AG09309 (cell line): Measurements from ENCODE around the gene HSBP1L1.

ENCODE experiments used
- DNase-seq: peaks from one replicate; pipeline ENCODE4 v3.0.0-alpha.2; 2010; ENCODE audit warnings: low read depth
- H3K4me3 ChIP-seq: 2 replicates; pipeline ENCODE4 v1.5.1; 2011; ENCODE audit warnings: mild to moderate bottlenecking, low read depth, low read length, moderate library complexity; ENCODE audit not compliant: control insufficient read depth
- TF ChIP-seq, protein P1 (sequence below): IDR thresholded peaks from 2 replicates; pipeline ENCODE4 v1.5.1; 2011; ENCODE audit warnings: mild to moderate bottlenecking, low read depth, low read length, inconsistent platforms; ENCODE audit not compliant: insufficient read depth, control insufficient read depth; ENCODE audit errors: missing control alignments

HSBP1L1 gene

DNA sequence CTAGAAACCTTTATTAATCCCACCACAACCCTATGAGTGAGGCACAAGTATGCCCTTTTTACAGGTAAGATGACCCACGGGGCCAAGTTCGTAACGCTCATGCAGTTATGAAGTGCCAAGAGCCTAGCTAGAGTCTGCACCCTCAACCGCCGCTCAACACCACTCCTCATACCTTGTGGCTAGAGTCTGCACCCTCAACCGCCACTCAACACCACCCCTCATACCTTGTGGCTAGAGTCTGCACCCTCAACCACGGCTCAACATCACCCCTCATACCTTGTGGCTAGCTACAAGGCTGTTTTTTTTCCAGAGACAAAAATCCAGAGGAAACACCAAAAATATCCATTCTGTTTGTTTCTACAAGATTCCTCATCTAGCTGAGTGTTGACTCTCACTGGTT lies 19.4 kb downstream of the HSBP1L1 start:
- TF ChIP-seq, protein P1, sequence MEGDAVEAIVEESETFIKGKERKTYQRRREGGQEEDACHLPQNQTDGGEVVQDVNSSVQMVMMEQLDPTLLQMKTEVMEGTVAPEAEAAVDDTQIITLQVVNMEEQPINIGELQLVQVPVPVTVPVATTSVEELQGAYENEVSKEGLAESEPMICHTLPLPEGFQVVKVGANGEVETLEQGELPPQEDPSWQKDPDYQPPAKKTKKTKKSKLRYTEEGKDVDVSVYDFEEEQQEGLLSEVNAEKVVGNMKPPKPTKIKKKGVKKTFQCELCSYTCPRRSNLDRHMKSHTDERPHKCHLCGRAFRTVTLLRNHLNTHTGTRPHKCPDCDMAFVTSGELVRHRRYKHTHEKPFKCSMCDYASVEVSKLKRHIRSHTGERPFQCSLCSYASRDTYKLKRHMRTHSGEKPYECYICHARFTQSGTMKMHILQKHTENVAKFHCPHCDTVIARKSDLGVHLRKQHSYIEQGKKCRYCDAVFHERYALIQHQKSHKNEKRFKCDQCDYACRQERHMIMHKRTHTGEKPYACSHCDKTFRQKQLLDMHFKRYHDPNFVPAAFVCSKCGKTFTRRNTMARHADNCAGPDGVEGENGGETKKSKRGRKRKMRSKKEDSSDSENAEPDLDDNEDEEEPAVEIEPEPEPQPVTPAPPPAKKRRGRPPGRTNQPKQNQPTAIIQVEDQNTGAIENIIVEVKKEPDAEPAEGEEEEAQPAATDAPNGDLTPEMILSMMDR: no peak
- H3K4me3 ChIP-seq: no peak overlapping the region
- DNase-seq: no peak

DNA sequence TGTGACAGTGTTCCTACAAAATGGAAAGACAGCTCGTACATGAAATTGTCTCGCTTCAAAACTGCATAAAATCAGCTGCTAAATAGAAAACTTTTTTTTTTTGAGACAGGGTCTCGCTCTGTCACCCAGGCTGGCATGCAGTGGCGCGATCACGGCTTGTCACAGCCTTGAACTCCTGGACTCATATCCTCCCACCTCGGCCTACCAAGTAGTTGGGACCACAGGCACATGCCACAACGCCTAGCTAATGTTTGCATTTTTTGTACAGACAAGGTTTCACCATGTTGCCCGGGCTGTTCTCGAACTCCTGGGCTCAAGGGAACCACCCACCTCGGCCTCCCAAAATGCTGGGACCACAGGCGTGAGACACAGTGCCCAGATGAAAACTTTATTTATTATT lies 20.7 kb downstream of the HSBP1L1 start:
- no peak for DNase-seq
- TF ChIP-seq, protein P1: no peak
- no peak overlapping the region for H3K4me3 ChIP-seq

DNA sequence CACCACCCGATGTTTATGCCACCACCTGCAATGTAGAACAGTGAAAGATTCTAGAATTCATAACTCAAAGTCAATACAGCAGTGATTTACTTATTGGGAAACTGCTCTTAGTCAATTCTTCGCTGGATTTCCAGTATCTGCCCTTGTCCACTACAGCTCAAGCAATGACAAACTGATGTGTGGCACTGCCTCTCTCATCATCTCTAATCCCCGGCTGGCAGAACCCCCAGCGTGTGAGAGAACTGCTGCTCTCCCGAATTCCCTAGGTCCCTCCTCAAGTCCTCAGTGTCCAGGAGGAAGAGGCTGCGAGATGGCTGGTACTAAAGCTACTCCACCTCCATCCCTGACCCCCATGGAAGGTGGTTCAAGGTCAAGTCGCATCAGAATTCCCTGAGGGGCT lies 22.3 kb downstream of the HSBP1L1 start:
- TF ChIP-seq, protein P1: no peak
- DNase-seq: no peak

DNA sequence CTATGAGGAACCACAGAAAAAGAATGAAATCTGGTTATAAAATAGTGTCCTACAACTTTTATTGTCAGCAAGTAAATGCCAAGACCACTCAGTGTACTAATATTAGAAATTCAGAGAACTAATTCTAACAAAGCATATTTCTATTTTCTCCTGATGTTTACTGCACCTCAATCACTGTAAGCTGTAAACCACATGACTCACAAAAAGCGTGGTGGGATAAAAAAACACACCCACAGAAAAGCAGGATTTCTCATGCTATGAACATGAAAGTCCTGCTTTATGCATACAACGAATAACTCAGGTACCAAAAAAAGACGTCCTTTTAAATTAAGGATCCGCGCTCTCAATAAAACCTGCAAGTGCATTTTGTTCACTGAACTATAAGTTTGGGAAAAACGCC lies 23.1 kb downstream of the HSBP1L1 start:
- TF ChIP-seq, protein P1: no peak
- no peak for DNase-seq
- peak overlapping the region; percentile 91 for H3K4me3 ChIP-seq

More for the DNA sequence above, 22.3 kb downstream of the HSBP1L1 start:
- H3K4me3 ChIP-seq: peak overlapping the region; percentile 91

DNA sequence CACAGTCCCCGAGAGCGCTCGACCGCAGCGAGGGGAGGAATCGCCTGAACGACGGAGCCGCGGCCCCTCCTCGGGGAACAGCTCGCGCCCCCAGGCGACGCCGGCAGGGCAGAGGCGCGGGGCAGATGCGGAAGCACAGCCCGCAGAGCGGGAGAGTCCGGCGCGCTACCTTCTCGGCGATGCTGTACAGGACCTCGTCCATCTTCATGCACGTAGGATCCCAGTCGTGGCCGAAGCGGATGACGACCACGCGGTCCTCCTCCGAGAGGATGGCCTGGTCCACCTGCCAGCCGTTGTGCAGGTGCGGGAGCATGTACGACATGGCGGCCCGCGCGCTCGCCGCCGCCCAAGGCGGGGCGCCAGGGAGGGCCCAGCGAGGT lies 23.6 kb downstream of the HSBP1L1 start:
- peak overlapping the region; percentile 91 for H3K4me3 ChIP-seq
- DNase-seq: no peak
- TF ChIP-seq, protein P1: peak; percentile 18

DNA sequence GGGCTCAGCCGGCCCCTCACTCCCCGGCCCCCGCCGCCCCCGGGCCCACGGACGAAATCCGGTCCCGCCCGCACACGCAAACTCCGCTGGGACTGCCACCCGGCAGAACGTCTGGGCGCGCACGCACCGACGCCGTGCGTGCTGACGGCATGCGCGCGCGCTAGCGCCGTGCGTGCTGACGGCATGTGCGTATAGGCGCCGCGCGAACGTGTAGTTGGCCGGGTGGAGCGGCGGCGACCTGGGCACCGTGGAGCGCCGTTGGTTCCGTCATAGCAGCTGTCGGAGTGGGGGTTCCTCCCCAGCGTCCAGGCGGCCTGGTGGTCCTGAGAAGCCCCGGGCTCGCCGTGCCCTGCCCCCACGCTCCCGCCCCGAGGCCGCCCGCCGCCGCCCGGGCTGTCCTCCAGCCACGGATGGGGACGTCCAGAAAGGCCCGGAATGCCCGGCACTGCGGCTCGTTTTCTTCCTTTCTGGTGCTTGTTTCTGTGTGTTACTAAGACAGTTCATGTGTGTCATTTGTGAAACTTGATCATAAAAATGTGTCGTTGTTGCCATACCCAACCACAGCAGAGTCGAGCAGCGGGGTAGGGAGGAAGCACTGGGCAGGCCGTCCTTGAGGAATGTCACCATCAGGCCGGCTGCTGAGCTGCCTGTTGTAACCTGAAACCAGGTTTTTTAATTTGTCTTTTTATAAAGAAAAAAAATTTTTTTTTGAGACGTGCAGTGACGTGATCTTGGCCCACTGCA lies 24.2 kb downstream of the HSBP1L1 start, which contains the start of gene TXNL4A:
TXNL4A (minus strand) TSS at position 113 of the 744 bp plus-strand sequence. CDS start 171 bp downstream, outside the sequence.
- H3K4me3 ChIP-seq: peak within 1 kb of the TSS; percentile 91
- DNase-seq: peak; percentile 54
- TF ChIP-seq, protein P1: no peak

DNA sequence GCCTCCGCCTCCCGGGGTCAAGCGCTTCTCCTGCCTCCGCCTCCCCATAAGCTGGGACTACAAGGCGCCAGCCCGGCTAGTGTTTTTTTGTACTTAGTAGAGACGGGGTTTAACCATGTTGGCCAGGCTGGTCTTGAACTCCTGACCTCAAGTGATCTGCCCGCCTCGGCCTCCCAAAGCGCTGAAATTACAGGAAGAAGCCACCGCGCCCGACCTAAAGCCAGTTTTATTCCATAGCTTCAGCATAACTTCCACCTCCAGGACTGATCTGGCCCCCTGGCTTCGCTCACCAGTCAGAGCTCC lies 24.7 kb downstream of the HSBP1L1 start:
- DNase-seq: no peak
- TF ChIP-seq, protein P1: no peak
- peak overlapping the region; percentile 91 for H3K4me3 ChIP-seq
